Measurements from ENCODE around the gene TXNL4A.

TXNL4A gene

DNA sequence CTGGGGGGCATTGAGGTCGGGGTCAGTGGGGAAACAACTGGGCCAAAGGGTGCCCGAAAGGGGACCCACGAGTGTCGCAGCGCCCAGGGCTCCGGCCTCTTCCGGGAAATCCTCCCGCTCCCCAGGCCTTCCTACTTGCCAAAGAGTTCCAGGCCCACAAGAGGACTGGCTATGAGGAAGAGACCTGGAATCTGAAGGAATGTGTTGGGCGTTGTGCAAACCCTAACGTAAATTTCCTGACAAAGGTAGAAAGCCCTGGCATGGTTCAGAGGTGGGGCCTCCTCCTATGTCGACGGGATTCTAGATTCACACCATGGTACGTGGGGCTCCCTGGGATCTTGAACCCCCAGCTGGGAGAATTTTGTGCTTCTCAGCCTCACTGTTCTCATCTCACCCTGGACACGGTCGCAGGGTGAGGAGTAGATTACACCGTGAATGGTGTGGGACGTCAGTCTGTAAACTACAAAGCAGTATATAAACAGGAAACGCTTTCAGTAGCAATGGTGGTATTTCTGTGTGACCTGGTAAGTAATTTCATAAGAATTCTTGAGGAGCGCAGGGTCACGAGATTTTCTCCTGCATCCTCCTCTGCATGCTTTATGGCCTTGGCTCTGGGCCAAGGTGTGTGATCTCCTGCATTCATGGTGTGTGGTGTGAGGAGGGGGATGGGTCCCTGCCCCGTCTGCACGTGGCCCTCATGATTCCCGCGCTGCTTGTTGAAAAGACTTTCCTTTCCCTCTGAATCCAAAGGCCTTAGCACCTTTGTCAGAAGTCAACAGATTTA is 23.1 kb downstream of the TXNL4A start (continued):
- TF ChIP-seq ZBTB44 (tag by site-specific recombination; IDR thresholded peaks at IDR 0.05) (peak; percentile 100), ZNF544 (tag by site-specific recombination; IDR thresholded peaks at IDR 0.05) (no peak), KLF8 (tag by site-specific recombination; IDR thresholded peaks at IDR 0.05) (peak; percentile 59; the same call in 1 of the 2 replicates), PRDM6 (tag by site-specific recombination; IDR thresholded peaks at IDR 0.05) (peak; percentile 83), IKZF3 (tag by site-specific recombination; IDR thresholded peaks at IDR 0.05) (peak; percentile 48), ZNF843 (tag by site-specific recombination; IDR thresholded peaks at IDR 0.05) (peak; percentile 70; the same call in 1 of the 2 replicates), WT1 (tag by site-specific recombination; IDR thresholded peaks at IDR 0.05) (peak; percentile 88), ZNF76 (tag by site-specific recombination; IDR thresholded peaks at IDR 0.05; ENCODE audit: borderline replicate concordance, low read depth) (peak; percentile 11; the same call in 1 of the 2 replicates), ZBTB20 (tag by site-specific recombination; IDR thresholded peaks at IDR 0.05) (peak; percentile 49), GLIS2 (tag by site-specific recombination; IDR thresholded peaks at IDR 0.05) (peak; percentile 3), ZNF155 (tag by site-specific recombination; IDR thresholded peaks at IDR 0.05) (no peak), ZEB2 (tag by site-specific recombination; IDR thresholded peaks at IDR 0.05) (no peak), KLF7 (tag by site-specific recombination; IDR thresholded peaks at IDR 0.05; ENCODE audit: borderline replicate concordance) (0 out of 2 replicates have a peak, but pooled peaks have one; percentile 5), ZFP3 (tag by site-specific recombination; IDR thresholded peaks at IDR 0.05; ENCODE audit: low read depth) (0 out of 2 replicates have a peak, but pooled peaks have one; percentile 14), ZNF629 (tag by site-specific recombination; IDR thresholded peaks at IDR 0.05) (peak; percentile 70; the same call in 1 of the 2 replicates), ZNF350 (tag by site-specific recombination; IDR thresholded peaks at IDR 0.05) (0 out of 2 replicates have a peak, but pooled peaks have one; percentile 20), SETDB1 (IDR thresholded peaks at IDR 0.05; ENCODE audit: insufficient read length, low read length) (peak; percentile 41), ZNF600 (tag by site-specific recombination; IDR thresholded peaks at IDR 0.05) (no peak), ZNF398 (tag by site-specific recombination; IDR thresholded peaks at IDR 0.05) (peak; percentile 52), ZSCAN23 (tag by site-specific recombination; IDR thresholded peaks at IDR 0.05) (0 out of 2 replicates have a peak, but pooled peaks have one; percentile 46), ZNF366 (tag by site-specific recombination; conservative IDR thresholded peaks at IDR 0.05) (peak; percentile 76), GLI2 (tag by site-specific recombination; IDR thresholded peaks at IDR 0.05; ENCODE audit: borderline replicate concordance, low read depth) (no peak), SP3 (tag by site-specific recombination; IDR thresholded peaks at IDR 0.05) (peak; percentile 26), ZNF280C (tag by site-specific recombination; IDR thresholded peaks at IDR 0.05) (no peak)
- TF ChIP-seq, protein P1, sequence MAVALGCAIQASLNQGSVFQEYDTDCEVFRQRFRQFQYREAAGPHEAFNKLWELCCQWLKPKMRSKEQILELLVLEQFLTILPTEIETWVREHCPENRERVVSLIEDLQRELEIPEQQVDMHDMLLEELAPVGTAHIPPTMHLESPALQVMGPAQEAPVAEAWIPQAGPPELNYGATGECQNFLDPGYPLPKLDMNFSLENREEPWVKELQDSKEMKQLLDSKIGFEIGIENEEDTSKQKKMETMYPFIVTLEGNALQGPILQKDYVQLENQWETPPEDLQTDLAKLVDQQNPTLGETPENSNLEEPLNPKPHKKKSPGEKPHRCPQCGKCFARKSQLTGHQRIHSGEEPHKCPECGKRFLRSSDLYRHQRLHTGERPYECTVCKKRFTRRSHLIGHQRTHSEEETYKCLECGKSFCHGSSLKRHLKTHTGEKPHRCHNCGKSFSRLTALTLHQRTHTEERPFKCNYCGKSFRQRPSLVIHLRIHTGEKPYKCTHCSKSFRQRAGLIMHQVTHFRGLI (tag by site-specific recombination; IDR thresholded peaks at IDR 0.05): 0 out of 2 replicates have a peak, but pooled peaks have one; percentile 14
- TF ChIP-seq, protein P2, sequence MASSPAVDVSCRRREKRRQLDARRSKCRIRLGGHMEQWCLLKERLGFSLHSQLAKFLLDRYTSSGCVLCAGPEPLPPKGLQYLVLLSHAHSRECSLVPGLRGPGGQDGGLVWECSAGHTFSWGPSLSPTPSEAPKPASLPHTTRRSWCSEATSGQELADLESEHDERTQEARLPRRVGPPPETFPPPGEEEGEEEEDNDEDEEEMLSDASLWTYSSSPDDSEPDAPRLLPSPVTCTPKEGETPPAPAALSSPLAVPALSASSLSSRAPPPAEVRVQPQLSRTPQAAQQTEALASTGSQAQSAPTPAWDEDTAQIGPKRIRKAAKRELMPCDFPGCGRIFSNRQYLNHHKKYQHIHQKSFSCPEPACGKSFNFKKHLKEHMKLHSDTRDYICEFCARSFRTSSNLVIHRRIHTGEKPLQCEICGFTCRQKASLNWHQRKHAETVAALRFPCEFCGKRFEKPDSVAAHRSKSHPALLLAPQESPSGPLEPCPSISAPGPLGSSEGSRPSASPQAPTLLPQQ (tag by site-specific recombination; IDR thresholded peaks at IDR 0.05): peak; percentile 80

Data from HEK293 (cell line).